OCI-LY1 (cell line): ENCODE measurements around the gene COL19A1.

Experiments used
- H2AFZ ChIP-seq: fragments of 200-600 bp; sonication (generic), shearing (Covaris generic); 2 replicates; pipeline ENCODE4 v1.6.0; 2014; ENCODE audit warnings: antibody characterized with exemption, mild to moderate bottlenecking, low read length
- H3F3A ChIP-seq: fragments of 200-600 bp; sonication (generic), shearing (Covaris generic); 2 replicates; pipeline ENCODE4 v1.6.0; 2014; ENCODE audit warnings: mild to moderate bottlenecking, antibody characterized with exemption, low read length, moderate library complexity; ENCODE audit not compliant: insufficient read depth
- H3K27ac ChIP-seq: fragments of 200-600 bp; sonication (generic); 2 replicates; pipeline ENCODE4 v1.5.1; 2014; ENCODE audit warnings: low read length, mixed run types, mild to moderate bottlenecking, low read depth; ENCODE audit not compliant: poor library complexity, severe bottlenecking
- H3K27me3 ChIP-seq: fragments of 200-600 bp; sonication (generic); 2 replicates; pipeline ENCODE4 v1.6.0; 2014; ENCODE audit warnings: antibody characterized with exemption, mild to moderate bottlenecking, low read length, moderate library complexity; ENCODE audit not compliant: insufficient read depth
- H3K36me3 ChIP-seq: fragments of 200-600 bp; sonication (generic); 2 replicates; pipeline ENCODE4 v1.6.1; 2014; ENCODE audit warnings: mild to moderate bottlenecking, antibody characterized with exemption, low read length, moderate library complexity, mixed read lengths; ENCODE audit not compliant: insufficient read depth
- H3K4me1 ChIP-seq: fragments of 200-600 bp; sonication (generic); 2 replicates; pipeline ENCODE4 v1.5.1; 2014; ENCODE audit warnings: mild to moderate bottlenecking, low read length, moderate library complexity; ENCODE audit not compliant: insufficient read depth, severe bottlenecking
- H3K4me2 ChIP-seq: fragments of 200-600 bp; sonication (generic), shearing (Covaris generic); 2 replicates; pipeline ENCODE4 v1.6.1; 2014; ENCODE audit warnings: low read length
- H3K4me3 ChIP-seq: fragments of 200-600 bp; sonication (generic); 2 replicates; pipeline ENCODE4 v1.5.1; 2014; ENCODE audit warnings: low read length, low read depth, mild to moderate bottlenecking, mixed read lengths; ENCODE audit not compliant: poor library complexity, severe bottlenecking
- H3K79me2 ChIP-seq: fragments of 200-600 bp; shearing (Covaris generic); 2 replicates; pipeline ENCODE4 v1.6.1; 2016; ENCODE audit warnings: mixed run types, low read length, mixed read lengths; ENCODE audit not compliant: insufficient read depth
- H3K9ac ChIP-seq: fragments of 200-600 bp; sonication (generic), shearing (Covaris generic); 2 replicates; pipeline ENCODE4 v1.6.1; 2014; ENCODE audit warnings: mild to moderate bottlenecking, low read length, mixed read lengths
- H3K9me2 ChIP-seq: fragments of 200-600 bp; sonication (generic), shearing (Covaris generic); 2 replicates; pipeline ENCODE4 v1.6.1; 2014; ENCODE audit warnings: low read depth, mild to moderate bottlenecking, low read length, mixed read lengths
- H3K9me3 ChIP-seq: fragments of 200-600 bp; shearing (Covaris generic); 2 replicates; pipeline ENCODE4 v1.6.1; 2014; ENCODE audit warnings: low read length, mixed read lengths
- H4K20me1 ChIP-seq: fragments of 200-600 bp; sonication (generic), shearing (Covaris generic); 2 replicates; pipeline ENCODE4 v1.6.0; 2016; ENCODE audit warnings: mild to moderate bottlenecking, low read length; ENCODE audit not compliant: insufficient read depth
- CTCF ChIP-seq: fragments of 200-600 bp; sonication (generic), shearing (Covaris generic); IDR thresholded peaks from 2 replicates; pipeline ENCODE4 v1.5.1; 2017; ENCODE audit warnings: mild to moderate bottlenecking, antibody characterized with exemption, low read length, moderate library complexity, mixed read lengths
- EZH2 ChIP-seq: fragments of 200-600 bp; sonication (generic), shearing (Covaris generic); IDR thresholded peaks from 2 replicates; pipeline ENCODE4 v1.8.0; 2017; ENCODE audit warnings: borderline replicate concordance, mixed run types, mild to moderate bottlenecking, antibody characterized with exemption, low read length, moderate library complexity, mixed read lengths

COL19A1 gene

GRCh38 chr6:70183538-70183937 is 317.2 kb downstream of the COL19A1 start:
- Histone ChIP-seq H3K9me2 (no peaks in the 10 kb centered on the region), H3F3A (no peaks in the 10 kb centered on the region), H4K20me1 (no peaks in the 10 kb centered on the region), H2AFZ (no peak overlapping the region), H3K4me3 (no peak overlapping the region), H3K27me3 (no peaks in the 10 kb centered on the region), H3K4me1 (no peaks in the 10 kb centered on the region), H3K79me2 (no peaks in the 10 kb centered on the region), H3K9me3 (no peaks in the 10 kb centered on the region), H3K4me2 (no peak overlapping the region), H3K9ac (no peak overlapping the region), H3K36me3 (no peaks in the 10 kb centered on the region), H3K27ac (no peak overlapping the region)
- no peak for TF ChIP-seq CTCF
- no peak for TF ChIP-seq EZH2

GRCh38 chr6:70184723-70185122 is 318.4 kb downstream of the COL19A1 start:
- no peaks in the 10 kb centered on the region for H3K27me3 ChIP-seq
- H3K4me3 ChIP-seq: no peak overlapping the region

GRCh38 chr6:70186461-70186860 is 320.1 kb downstream of the COL19A1 start:
- Histone ChIP-seq H3K27ac (no peak overlapping the region), H3K79me2 (no peaks in the 10 kb centered on the region), H3K4me2 (no peak overlapping the region), H3K9me3 (no peaks in the 10 kb centered on the region), H3K4me3 (no peak overlapping the region), H3F3A (no peaks in the 10 kb centered on the region), H3K9me2 (no peaks in the 10 kb centered on the region), H4K20me1 (no peaks in the 10 kb centered on the region), H3K27me3 (no peaks in the 10 kb centered on the region), H3K36me3 (no peaks in the 10 kb centered on the region), H3K9ac (no peak overlapping the region), H3K4me1 (no peaks in the 10 kb centered on the region), H2AFZ (no peak overlapping the region)
- TF ChIP-seq CTCF (no peak), EZH2 (no peak)

More at GRCh38 chr6:70184723-70185122, 318.4 kb downstream of the COL19A1 start:
- Histone ChIP-seq H4K20me1 (no peaks in the 10 kb centered on the region), H3K4me1 (no peaks in the 10 kb centered on the region), H3K27ac (no peak overlapping the region), H3F3A (no peaks in the 10 kb centered on the region), H3K9me3 (no peaks in the 10 kb centered on the region), H3K9me2 (no peaks in the 10 kb centered on the region), H3K79me2 (no peaks in the 10 kb centered on the region), H3K36me3 (no peaks in the 10 kb centered on the region), H2AFZ (no peak overlapping the region), H3K4me2 (no peak overlapping the region), H3K9ac (no peak overlapping the region)
- TF ChIP-seq EZH2 (no peak), CTCF (no peak)
